Amniotic stem cell (primary cell): ENCODE data around the gene C17orf50.

Experiments
- DNase-seq: peaks from one replicate; lab custom pipeline; 2025; lab: John Stamatoyannopoulos, UW

Gene C17orf50

DNA sequence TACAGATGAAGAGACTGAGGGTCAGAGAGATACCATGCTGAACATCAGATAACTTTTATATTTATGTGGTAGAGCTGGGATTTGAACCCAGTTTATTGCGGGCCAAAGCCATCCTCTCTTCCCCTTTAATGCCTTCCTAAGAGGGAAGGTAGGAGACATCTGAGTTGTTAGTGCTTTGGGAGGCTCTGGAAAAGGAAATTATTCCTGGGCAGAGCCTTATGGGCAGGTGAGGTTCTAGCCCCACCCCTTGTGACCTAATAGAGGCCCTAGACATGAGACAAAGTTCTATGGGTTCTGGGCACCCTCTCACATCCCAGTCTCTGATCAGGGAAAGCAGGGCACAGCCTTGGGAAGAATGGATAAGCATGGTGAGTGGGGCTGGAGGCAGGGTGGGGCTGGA, at the start of gene C17orf50:
Gene C17orf50, plus strand, starts transcription at position 301 of the 400 bp plus-strand sequence. Its CDS starts 55 bp downstream, at position 356.
- DNase-seq = no peak

- DNase-seq = no peak
Observed at GRCh38 chr17:35710950-35711349, 49.7 kb upstream of the C17orf50 start.

- DNase-seq = peak; percentile 24
Observed at GRCh38 chr17:35713069-35713728, 47.5 kb upstream of the C17orf50 start.

- DNase-seq = no peak
Observed at GRCh38 chr17:35714988-35715387, 45.7 kb upstream of the C17orf50 start.

- DNase-seq = no peak
Observed at GRCh38 chr17:35715416-35715815, 45.3 kb upstream of the C17orf50 start.

DNA sequence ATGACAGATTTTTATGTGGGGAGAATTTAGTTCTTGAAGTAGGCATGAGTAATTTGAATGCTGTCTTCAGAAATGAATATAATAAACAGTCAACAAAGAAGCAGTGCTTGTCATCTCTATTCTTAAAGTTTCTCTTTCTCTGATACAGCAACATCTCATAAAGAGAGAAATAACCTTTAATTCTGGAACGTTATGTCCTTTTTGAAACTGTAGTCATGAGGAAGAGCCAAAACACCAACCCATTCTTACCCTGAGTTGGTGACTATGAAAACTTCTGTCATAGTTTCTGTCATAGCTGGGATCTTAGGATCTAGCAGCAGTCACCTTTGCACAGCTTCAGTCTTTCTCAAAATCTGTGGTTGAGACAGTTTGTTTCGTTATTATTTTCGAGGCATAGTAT, 44.5 kb upstream of the C17orf50 start:
- DNase-seq = no peak

DNA sequence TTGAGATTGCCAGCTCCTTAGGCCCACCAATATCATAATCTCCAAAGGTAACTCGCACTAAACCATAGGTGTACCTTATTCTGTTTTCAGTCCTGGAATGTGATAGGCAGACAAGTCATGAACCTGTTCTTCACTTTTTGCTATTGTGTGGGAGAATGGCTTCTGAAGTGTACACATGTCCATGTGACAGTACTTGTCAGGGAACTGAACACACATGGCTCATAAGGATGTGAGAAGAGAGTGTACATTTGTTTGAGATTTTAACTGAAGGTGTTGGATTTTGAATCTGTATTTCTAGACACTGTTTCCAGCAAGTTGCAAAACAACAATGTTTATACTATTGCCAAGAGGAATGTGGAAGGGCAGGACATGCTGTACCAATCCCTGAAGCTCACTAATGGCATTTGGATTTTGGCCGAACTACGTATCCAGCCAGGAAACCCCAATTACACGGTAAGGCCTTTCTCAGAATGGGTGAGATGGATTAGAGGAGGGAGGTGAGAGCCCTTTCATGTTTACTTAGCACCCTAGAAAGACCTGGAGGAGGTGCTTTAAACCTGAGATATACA, 43.7 kb upstream of the C17orf50 start:
- no peak for DNase-seq

GRCh38 chr17:35717475-35717874, 43.2 kb upstream of the C17orf50 start:
- DNase-seq = no peak

DNA sequence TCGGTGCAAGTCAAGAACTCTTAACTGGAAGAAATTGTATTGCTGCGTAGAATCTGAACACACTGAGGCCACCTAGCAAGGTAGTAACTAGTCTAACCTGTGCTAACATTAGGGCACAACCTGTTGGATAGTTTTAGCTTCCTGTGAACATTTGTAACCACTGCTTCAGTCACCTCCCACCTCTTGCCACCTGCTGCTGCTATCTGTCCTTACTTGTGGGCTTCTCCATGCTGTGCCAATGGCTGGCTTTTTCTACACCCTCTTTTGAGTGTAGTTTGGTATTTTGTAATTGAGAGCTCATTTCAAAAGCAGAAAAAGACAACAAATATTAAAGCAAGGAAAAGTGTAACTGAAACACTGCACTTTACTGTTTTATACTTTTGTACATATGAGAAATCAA, 37.0 kb upstream of the C17orf50 start:
- DNase-seq = no peak

GRCh38 chr17:35725058-35725457, 35.6 kb upstream of the C17orf50 start:
- DNase-seq = no peak

- DNase-seq = no peak
Observed at GRCh38 chr17:35725802-35726126, 34.9 kb upstream of the C17orf50 start.

GRCh38 chr17:35726127-35726952, 34.3 kb upstream of the C17orf50 start:
- DNase-seq = peak; percentile 58

DNA sequence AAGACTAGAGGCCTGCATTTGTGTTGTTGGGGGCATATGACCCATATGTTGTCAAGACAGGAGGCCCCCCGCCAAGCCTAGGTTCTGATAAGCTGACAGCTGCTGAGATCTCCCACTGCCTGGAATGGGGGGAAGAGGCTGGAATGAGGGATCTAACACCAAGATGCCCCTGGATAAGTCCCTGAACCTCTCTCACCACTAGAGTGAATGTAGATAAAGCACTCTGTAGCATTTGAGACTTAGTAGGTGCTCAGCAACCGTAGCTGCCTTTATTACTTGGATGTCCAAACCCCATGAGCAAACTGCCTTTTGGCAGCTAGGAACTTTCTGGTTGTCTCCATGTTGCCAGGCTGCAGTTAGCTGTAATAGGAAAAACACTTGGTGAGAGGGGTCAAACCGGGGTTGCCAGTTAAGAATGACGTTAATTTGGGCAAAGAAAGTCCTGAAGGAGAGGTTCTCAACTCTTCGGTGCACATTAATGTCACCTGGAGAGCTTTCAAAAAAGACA, 33.7 kb upstream of the C17orf50 start:
- DNase-seq = no peak

DNA sequence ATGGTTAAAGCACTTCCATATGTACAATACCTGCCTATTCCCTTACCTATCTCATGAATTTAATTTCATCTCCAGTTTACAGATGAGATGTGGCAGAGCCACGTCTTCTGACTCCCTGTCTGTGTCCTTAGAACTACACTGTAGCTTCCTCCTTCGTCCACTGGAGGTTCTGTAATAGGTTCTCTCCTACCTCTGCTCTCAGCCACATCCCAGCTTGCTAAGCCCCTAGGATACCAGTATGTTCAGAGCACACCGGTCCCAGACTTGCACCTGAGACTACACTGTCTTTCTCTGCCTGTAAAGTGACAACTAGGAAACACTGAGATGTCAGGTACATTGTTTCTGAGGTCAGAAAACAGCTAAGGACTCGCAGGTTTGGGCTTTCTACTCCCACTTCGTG, 33.1 kb upstream of the C17orf50 start:
- DNase-seq = no peak

- no peak for DNase-seq
Observed at GRCh38 chr17:35728551-35728950, 32.1 kb upstream of the C17orf50 start.

DNA sequence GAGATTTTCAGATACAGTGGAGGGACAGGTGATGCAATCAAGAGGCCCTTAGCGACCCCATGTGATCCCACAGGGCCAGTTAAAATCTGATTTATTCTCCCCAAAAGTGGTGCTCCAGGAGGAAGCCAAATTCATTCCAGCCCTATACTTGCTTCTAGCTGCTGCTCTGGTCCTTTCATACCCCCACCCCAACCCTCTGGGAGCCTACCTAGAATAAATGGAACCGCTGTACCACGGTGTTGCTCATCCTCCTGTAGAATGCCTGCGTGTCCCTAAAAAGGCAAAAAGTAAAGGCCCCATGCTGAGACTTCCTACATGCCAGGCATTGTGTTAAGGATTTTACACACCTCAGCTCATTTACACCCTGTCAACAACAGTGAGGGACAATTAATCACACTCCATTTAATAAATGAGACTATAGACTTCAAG, 31.3 kb upstream of the C17orf50 start:
- DNase-seq = no peak

GRCh38 chr17:35730400-35731005, 30.2 kb upstream of the C17orf50 start:
- DNase-seq = no peak

- no peak for DNase-seq
Observed at GRCh38 chr17:35731239-35731916, 29.3 kb upstream of the C17orf50 start, which contains the start of gene RASL10B. Gene RASL10B, plus strand, starts transcription at chr17:35731639. Its CDS starts 3,546 bp downstream, at chr17:35735185.

DNA sequence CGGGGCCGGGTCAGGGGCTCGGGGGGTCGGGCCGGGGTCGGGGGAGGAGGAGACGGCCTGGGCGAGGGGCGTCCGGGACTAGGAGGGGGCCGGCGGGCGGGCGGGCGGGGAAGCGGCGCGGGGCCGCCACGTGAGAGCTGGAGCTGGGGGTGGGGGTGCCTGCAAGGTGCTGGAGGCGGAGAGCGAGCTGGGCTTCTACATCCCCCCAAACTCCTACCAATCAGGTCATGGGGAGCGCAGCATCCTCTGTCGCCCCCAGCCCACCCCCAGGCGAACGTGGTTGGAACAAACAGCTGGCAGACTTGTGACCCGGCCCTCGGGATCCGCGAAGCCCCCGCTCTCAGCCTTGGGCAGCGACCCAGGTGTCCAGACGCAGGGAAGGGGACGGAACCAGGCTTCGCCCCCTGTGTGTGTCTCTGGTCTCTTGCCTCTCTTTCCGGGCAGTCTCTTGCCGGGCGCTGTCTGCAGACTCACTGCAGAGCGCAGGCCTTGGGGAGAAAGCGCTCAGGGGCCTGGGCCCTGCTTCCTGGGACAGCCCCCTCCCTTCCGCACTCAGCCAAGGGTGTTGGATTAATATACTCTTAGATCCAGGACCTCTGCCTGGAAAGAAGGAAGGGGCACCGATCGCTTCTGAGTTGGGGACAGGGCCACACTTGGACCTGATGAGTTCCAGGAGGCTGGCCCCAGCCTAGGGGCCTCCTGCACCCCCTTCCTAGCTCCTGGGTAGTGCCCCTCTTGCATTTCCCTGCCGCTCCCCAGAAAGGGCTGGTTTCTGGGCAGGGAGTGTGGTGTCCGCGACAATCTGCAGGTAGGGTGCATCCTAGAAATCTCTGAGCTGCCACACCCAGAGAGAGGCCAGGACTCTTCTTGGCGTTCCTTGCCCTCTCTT, 28.5 kb upstream of the C17orf50 start:
- DNase-seq = no peak

GRCh38 chr17:35732806-35733136, 27.9 kb upstream of the C17orf50 start:
- no peak for DNase-seq

DNA sequence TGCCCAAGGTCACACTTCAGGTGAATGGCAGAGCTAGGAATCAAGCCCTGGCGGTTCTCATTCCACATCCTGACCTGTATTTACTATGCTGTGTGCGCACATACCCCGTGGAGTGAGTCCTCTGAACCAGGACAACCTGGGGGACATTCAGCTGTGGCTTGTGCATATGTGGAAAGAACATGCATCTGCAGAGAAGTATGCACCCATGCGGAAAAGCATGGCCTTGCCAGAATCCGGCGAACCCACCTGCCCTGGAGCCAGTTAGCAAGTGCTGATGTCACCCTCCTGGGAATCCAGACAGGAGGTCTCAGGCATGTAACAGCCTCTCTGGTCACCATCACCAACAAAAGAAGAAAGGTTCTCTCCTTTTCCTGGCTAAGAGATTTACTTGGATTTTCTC, 27.3 kb upstream of the C17orf50 start:
- DNase-seq = no peak
